Measurements from ENCODE around the gene TCERG1L.
"Not testable (repeated sequence)": the region's sequence is repeated elsewhere in the genome, so short reads cannot be mapped to it uniquely, and the experiment has no call there.

Gene TCERG1L

GRCh38 chr10:131141645-131142516 lies 169.6 kb downstream of the TCERG1L start:
- no peak for DNase-seq

- no peak for DNase-seq
Measured at GRCh38 chr10:131141207-131141606, 170.3 kb downstream of the TCERG1L start.

GRCh38 chr10:131140606-131141005 lies 170.9 kb downstream of the TCERG1L start:
- DNase-seq = no peak

GRCh38 chr10:131137223-131137622 lies 174.3 kb downstream of the TCERG1L start:
- no peak for DNase-seq

- not testable (repeated sequence) for DNase-seq
Measured at GRCh38 chr10:131136336-131136735, 175.2 kb downstream of the TCERG1L start.

- DNase-seq = no peak
Measured at GRCh38 chr10:131135716-131136115, 175.8 kb downstream of the TCERG1L start.

GRCh38 chr10:131134651-131135050 lies 176.9 kb downstream of the TCERG1L start:
- no peak for DNase-seq

- no peak for DNase-seq
Measured at GRCh38 chr10:131134001-131134576, 177.4 kb downstream of the TCERG1L start.

GRCh38 chr10:131132681-131133080 lies 178.8 kb downstream of the TCERG1L start:
- DNase-seq = no peak

GRCh38 chr10:131131726-131132591 lies 179.6 kb downstream of the TCERG1L start:
- DNase-seq = no peak

- DNase-seq = no peak
Measured at GRCh38 chr10:131130025-131130424, 181.5 kb downstream of the TCERG1L start.

- DNase-seq = no peak
Measured at GRCh38 chr10:131129544-131129943, 182.0 kb downstream of the TCERG1L start.

GRCh38 chr10:131128731-131129130 lies 182.8 kb downstream of the TCERG1L start:
- no peak for DNase-seq

- DNase-seq = no peak
Measured at GRCh38 chr10:131127610-131128009, 183.9 kb downstream of the TCERG1L start.

GRCh38 chr10:131127138-131127589 lies 184.4 kb downstream of the TCERG1L start:
- DNase-seq = no peak

GRCh38 chr10:131126321-131127137 lies 185.0 kb downstream of the TCERG1L start:
- DNase-seq = no peak

- no peak for DNase-seq
Measured at GRCh38 chr10:131125511-131126225, 185.9 kb downstream of the TCERG1L start.

GRCh38 chr10:131124945-131125344 lies 186.6 kb downstream of the TCERG1L start:
- DNase-seq = no peak

- DNase-seq = no peak
Measured at GRCh38 chr10:131123496-131123895, 188.0 kb downstream of the TCERG1L start.

GRCh38 chr10:131121511-131122035 lies 189.9 kb downstream of the TCERG1L start:
- no peak for DNase-seq

GRCh38 chr10:131119626-131120355 lies 191.7 kb downstream of the TCERG1L start:
- no peak for DNase-seq
